HG02623 (cell line): Measurements from ENCODE around the gene ALDOB.

Source experiments
- ATAC-seq: cut with Tn5 transposase; IDR thresholded peaks from one replicate; pipeline ENCODE4 v1.9.1; 2021; ENCODE audit warnings: moderate library complexity; ENCODE audit not compliant: unreplicated experiment

The ALDOB gene

GRCh38 chr9:101457003-101457402, 21.4 kb upstream of the ALDOB start:
- ATAC-seq: no peak

- ATAC-seq: no peak
Measured at GRCh38 chr9:101455656-101456240, 20.2 kb upstream of the ALDOB start.

DNA sequence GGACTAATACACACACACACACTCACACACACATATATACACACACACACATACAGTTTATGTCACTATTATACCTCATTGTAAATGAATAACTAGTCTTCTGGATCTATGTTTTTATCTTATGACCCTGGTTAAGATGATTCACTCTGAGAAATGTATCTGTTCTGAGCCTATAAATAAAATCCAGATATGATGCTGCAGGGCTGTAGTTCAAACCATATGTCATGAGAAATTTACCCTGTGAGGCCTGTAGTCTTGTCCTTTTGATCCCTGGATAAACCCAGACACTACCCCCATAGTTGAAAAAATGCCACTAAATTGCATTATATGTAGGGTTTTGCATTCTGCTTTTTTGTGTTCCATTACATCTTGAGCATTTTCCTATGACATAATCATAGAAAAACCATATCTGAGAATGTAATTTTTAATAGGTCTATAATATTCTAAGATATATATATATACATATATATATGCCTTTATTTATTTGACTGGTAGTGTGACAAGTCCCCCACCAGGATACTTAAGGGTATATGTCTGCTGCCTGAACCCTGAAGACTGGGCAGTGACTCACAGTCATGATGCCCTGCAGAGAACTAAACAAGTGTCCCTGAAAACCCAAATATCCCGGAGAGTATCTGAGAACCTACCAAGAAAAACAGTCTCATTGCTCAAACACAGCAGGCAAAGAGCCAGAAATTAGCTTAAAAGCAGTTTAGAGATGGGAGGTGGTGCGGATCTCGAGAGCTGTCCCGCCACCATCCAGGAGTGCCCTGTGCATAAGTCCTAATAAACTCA, 18.4 kb upstream of the ALDOB start:
- ATAC-seq: no peak

DNA sequence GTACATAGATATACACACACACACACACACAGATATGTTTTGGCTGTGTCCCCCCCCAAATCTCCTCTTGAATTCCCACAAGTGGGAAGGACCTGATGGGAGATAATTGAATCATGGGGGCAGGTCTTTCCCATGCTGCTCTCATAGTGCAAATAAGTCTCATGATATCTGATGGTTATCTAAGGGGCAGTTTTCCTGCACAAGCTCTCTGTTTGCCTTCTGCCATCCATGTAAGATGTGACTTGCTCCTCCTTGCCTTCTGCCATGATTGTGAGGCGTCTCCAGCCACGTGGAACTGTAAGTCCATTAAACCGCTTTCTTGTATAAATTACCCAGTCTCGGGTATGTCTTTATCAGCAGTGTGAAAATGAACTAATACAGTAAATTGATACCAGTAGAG, 15.9 kb upstream of the ALDOB start:
- ATAC-seq: no peak

- no peak for ATAC-seq
Measured at GRCh38 chr9:101450931-101451330, 15.4 kb upstream of the ALDOB start.

DNA sequence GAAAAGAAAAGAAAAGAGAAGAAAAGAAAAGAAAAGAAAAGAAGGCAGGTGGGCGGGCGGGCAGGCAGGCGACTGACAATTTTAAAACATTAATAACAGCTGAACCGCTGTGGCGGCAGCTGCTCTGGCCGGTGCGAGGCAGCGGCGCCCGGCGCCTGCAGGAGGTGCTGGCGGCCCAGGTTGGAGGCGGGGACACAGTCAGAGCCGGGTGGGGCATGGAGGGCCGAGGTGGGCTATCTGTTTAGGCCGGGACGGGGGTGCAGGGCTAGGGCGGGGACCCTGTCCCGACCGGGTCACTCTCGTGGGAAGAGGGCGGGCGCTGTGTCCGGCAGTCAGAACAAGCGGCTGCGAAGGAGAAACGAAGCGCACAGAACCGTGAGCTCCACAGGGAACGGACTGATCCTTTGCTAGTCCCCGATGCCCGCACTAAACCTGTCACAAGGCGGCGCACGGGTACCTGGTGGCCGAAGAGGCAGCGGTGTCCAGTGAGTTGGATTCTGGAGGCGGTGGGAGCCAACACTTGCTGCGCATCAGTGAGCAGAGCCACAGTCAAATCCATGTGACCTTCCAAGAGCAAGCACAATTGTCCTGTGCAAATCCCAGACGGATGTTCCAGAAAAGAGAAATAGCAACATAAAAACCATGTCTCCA, 13.6 kb upstream of the ALDOB start:
- peak; percentile 97 for ATAC-seq

DNA sequence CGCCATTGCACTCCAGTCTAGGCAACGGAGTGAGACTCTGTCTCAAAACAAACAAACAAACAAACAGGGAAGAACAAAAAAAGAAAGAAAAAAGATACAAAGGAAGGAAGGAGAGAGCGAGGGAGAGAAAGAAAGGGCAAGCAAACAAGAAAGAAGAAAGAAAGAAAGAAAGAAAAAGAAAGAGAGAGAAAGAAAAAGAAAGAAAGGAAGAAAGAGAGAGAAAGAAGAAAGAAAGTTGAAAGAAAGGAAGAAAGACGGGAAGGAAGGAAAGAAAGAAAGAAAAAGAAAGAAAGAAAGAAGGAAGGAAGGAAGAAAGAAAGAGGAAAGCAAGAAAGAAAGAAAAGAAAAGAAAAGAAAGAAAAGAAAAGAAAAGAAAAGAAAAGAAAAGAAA, 13.1 kb upstream of the ALDOB start:
- ATAC-seq: no peak

DNA sequence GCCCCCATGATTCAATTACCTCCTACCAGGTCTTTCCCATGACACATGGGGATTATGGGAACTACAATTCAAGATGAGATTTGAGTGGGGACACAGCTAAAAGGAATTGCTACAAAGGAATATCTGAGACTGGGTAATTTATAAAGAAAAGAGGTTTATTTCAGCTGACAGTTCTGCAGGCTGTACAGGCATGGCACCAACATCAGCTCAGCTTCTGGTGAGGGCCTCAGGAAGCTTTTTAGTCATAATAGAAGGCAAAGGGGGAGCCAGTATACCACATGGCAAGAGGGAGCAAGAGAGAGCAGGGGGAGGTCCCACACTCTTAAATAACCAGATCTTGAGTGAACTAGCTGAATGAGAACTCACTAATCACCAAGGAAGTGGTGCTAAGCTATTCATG, 11.2 kb upstream of the ALDOB start:
- ATAC-seq: no peak

GRCh38 chr9:101445353-101446029, 9.9 kb upstream of the ALDOB start:
- no peak for ATAC-seq

DNA sequence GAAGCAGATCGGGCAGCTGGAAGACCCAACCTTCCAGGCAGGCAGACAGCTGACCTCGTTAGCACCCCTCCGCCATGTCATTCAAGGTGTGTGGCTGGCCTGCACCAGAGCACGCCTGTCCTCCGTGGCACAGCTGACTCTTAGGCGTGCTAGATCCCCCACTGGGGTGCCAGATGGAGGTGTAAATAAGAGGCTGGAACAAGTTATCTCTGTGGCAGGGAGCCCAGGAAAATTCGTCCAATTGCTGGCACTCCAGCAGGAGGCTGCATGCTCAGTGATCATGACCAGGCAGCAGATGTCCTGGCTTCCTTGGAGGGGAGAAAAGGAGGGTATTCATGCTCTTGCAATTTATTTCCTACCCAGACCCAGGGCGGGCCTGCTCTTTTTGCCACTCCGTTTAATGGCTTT, 7.8 kb upstream of the ALDOB start:
- no peak for ATAC-seq

- ATAC-seq: no peak
Measured at GRCh38 chr9:101442736-101443135, 7.2 kb upstream of the ALDOB start.

- ATAC-seq: no peak
Measured at GRCh38 chr9:101442318-101442717, 6.7 kb upstream of the ALDOB start.

- no peak for ATAC-seq
Measured at GRCh38 chr9:101440714-101441230, 5.2 kb upstream of the ALDOB start.

DNA sequence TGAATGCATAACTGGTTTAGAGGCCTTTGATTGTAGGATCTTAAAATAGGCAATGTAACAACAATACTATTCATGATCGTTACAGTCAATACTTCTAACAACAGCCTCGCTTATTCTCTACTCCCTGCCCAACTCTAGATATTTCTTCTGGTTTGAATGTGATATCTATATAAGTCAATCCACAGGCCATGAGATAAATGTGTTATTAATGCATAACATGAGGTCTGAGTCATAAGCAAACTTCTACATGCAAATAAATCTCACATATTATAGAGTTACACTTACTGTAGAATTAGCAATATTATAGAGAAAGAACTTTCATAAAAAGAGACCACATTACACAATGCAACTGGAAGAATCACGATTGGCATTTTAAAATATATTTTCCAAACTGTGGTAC, 2.9 kb upstream of the ALDOB start:
- no peak for ATAC-seq

- no peak for ATAC-seq
Measured at GRCh38 chr9:101437806-101438232, 2.2 kb upstream of the ALDOB start.

DNA sequence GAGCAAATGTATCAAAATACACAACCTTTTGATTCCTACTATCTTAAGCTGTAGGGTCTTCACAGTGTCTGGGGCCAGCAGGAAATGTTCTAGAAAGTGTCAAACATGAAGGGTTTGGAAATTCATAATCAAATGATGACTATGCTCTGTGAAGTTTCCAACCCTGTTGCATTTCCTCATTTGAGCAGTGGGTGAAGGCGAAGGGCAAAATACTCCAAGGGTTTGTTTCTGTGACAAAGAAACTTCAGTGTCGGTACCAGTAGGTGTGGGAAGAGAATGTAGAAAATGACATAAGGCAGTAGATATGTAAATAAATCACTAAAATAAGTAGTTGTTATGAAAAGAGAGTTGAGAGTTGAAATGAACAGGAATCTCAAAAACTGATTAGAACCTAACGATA, 576 bp downstream of the ALDOB start:
- ATAC-seq: no peak

DNA sequence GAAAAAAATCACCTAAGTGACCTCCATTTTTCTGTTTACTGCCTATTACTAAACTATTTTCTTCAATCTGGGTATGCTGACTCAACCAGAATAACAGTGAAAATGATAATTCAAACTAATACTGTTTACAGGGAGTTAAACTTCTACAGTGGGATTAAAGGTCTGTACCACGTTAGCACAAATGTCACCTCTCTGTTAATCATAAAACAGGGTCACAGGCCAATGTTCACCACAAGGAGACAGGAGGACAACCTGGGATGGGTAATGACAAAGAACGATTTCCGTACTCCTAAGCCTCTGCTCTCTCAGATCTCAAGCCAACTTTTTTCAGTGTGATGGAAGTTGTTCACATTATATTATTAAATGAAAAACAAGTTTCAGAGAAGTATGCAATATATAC, 2.3 kb downstream of the ALDOB start:
- no peak for ATAC-seq

- ATAC-seq: no peak
Measured at GRCh38 chr9:101432740-101433139, 2.8 kb downstream of the ALDOB start.

DNA sequence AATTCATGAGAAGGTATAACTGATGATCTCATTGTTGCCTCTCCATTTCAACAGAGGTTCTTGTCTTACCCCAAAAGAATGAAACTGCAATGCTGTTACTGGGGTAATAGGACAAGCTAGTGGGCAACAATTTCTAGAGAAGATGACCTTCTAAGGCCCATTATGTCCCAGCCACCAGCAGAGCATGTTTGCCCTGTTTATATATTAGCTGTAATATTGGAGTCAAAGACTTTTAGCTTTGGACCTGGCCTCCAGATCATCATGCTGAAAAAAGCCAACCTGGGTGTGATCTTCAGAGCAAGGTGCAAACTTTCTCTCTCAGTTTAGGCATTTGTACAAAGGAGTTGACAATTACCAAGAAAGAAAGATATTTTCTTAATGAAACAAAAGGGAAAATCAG, 3.4 kb downstream of the ALDOB start:
- ATAC-seq: no peak

- ATAC-seq: no peak
Measured at GRCh38 chr9:101429736-101430135, 5.8 kb downstream of the ALDOB start.

DNA sequence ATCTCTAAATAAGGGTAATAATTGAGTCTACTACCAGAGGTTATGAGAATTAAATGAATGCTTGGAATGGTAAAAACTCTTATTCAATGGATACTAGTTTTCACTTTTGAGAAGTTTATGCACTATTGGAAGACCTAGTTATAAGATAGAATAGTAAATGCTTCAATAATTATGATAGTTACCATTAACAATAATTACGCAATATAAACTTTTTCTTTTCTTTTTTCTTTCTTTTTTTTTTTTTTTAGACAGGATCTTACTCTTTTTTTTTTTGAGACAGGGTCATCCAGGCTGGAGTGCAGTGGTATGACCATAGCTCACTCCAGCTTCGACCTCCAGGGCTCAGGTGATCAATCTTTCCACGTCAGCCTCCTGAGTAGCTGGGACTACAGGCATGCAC, 6.7 kb downstream of the ALDOB start:
- ATAC-seq: no peak
